NCI-H2029 treated with DMSO at 0.1 percent for 48 hours (cell line): ENCODE data around the gene DYRK2.

Experiments
- DNase-seq: peaks from one replicate; lab custom pipeline; 2025; lab: John Stamatoyannopoulos, UW

The DYRK2 gene

DNA sequence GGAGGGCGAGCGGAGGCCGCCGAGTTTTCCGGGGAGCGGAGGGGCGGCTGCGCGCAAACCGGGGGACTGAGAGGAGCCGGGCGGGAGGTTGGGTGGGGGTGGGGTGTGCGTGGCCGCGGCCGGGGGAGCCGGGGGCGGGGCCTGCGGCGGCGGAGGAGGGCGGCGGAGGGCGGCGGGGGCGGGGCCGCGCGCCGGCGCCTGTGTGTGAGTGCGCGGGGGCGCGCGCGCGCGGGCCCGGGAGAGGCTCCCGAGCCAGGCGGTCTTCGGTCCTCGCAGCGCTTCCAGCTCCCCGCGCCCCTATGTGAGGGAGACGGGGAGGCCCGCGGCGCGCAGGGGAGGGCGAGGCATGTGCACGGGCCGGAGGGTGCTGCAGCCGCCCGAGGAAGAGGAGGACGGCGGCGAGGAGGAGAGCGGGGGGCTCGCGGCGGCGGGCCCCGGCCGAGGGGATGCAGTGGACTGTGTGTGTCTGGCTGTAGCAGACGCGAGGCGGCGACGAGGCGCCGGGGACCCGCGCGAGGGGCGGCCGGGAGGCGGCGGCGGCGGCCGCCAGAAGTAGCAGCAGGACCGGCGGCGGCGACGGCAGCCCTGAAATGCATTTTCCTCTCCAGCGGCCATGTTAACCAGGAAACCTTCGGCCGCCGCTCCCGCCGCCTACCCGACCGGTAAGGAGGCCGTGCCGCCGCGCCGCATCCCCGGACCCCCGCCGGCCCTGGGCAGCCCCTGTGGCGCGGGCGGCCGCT, at the start of gene DYRK2:
TSS of gene DYRK2 (plus strand) at position 225 of the 740 bp plus-strand sequence. CDS start at position 614, 389 bp downstream.
- DNase-seq, result no peak

- no peak for DNase-seq
Measured at GRCh38 chr12:67599691-67600090, 48.9 kb upstream of the DYRK2 start.

DNA sequence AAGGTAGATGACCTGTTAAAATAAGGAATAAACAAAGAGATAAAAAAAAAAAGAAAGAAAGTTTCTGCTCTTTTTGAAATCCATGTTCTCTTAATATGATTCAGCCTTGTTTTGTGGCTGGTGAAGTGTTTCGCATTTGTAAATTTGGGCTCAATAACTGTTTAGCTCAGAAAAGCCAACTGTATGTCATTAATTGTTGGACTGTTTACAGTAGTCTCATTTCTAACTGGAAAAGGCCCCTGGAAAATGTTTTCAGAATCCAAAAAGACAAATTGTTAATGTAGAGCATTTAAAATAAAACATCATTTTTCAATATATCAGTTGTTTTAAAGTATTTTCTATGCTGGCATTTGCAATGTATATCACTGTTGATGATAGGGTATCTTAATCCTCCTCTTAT, 47.4 kb upstream of the DYRK2 start:
- DNase-seq, result no peak

DNA sequence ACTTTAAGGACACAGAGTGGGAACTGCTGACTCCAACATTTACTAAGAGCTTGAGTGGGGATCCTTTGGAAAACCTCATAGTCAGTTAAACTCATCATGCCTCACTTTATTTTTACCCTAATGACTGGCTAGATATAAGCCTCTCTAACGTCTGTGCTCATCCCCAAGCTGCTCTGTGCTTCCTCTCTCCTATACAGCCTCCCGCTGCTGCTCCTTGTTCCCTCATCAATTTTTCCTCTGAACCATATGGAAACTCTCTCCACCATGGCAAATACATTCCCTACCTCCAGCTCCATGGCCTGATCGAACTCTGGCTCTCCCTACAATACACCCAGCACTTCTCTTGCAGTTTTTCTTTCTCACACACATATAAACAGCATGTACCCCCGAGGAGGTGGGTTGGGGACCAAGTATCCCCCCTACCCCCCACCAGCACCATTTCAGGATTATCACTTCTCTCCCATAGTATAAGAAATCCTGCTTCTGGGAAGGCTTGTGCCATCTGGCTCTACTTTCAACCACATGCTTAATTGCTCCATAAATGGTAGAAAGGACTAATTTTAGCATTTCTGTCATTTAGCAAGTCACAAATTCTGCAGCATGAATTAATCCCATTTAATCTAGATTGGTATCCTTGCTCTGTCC, 39.2 kb upstream of the DYRK2 start:
- no peak for DNase-seq

DNA sequence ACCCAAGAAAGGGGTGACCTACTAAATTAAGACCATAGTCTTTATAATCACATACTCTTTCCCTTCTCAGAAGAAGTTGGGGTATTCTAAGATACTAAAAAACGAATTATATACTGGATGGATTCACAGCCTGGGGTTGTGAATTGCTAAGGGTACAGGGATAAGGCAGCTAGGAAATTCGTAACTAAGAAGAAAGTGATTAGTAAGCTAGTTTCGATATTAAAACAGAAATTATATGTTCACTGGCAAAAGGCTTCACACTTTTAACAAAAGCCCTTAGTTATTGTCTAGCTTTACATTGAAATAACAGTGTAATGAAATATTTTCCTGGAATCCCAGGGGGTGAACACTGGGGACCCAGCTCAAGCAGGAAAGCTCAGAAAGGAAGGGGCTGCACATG, 35.5 kb upstream of the DYRK2 start:
- no peak for DNase-seq

GRCh38 chr12:67617629-67618028, 30.9 kb upstream of the DYRK2 start:
- DNase-seq, result no peak

- DNase-seq, result no peak
Measured at GRCh38 chr12:67618303-67618702, 30.2 kb upstream of the DYRK2 start.

- DNase-seq, result no peak
Measured at GRCh38 chr12:67621112-67621511, 27.4 kb upstream of the DYRK2 start.

- no peak for DNase-seq
Measured at GRCh38 chr12:67621926-67622325, 26.6 kb upstream of the DYRK2 start.

DNA sequence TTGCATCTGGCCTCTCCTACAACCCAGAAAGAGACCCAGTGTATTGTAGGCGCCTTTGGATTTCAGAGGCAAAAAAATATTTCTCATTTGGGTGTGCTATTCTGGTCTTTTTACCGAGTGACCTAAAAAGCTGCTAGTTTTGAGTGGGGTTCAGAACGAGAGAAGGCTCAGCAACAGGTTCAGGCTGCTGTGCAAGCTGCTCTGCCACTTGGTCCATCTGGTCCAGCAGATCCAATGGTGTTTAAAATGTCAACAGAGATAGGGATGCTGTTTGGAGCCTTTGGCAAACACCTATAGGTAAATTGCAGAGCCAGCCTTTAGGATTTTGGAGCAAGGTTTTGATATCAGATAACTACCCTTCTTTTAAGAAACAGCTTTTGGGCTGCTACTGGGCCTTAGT, 25.3 kb upstream of the DYRK2 start:
- DNase-seq, result no peak

GRCh38 chr12:67624355-67624754, 24.2 kb upstream of the DYRK2 start:
- DNase-seq, result no peak

DNA sequence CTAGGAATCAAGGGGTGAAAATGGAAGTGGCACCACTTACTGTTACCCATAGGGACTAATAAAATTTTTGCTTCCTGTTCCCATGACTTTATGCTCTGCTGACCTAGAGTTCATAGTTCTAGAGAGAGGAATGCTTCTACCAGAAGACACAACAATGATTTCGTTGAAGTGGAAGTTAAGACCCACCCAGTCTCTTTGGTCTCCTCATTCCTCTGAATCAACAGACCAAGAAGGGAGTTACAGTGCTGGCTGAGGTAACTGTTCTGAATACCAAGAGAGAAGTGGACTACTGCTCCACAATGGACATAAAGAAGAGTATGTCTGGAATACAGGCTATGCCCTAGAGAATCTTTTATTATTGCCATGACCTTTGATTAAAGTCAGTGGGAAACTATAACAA, 23.5 kb upstream of the DYRK2 start:
- DNase-seq, result no peak

DNA sequence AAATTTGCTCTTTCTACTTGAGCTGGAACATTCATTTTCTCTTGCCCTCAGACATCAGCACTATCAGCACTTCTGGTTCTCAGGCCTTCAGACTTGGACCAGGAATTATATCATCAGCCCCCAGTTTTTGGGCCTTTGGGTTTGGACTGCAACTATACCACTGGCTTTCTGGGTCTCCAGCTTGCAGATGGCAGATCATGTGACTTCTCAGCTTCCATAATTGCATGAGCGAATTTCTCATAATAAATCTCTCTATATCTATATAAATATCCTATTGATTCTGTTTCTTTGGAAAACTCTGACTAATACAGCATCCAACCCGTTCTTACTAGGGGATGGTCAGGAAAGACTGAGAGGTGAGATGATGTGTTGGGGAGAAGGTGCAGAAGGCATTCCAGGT, 22.4 kb upstream of the DYRK2 start:
- no peak for DNase-seq

GRCh38 chr12:67630373-67631088, 18.0 kb upstream of the DYRK2 start:
- DNase-seq, result no peak

- no peak for DNase-seq
Measured at GRCh38 chr12:67632005-67632404, 16.5 kb upstream of the DYRK2 start.

DNA sequence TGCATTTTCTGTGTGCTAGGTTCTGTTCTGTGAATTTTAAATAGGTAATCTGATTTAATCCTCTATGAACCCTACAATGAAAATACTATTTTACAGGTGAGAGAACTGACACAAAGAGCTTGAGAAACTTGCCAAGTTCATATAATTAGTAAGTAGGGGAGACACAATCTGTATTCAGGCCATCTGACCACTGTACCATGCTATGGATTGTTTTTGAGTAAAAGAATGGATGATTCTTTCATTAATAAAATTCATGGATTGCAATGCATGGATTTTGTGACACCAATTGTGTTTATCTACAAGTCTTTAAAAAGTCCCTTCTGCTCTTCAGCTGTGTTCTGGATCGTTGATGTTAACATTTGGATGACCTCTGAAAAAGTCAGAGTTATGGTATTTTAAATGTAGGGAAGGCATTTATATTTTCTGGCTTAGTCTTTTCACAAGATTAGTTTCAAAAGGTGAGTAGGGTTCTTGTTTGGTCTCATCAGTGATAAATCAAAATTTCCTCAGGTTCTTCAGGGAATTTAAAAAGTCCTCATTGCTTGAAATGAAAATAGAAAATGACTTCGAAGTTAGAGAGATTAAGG, 15.4 kb upstream of the DYRK2 start:
- DNase-seq, result no peak

DNA sequence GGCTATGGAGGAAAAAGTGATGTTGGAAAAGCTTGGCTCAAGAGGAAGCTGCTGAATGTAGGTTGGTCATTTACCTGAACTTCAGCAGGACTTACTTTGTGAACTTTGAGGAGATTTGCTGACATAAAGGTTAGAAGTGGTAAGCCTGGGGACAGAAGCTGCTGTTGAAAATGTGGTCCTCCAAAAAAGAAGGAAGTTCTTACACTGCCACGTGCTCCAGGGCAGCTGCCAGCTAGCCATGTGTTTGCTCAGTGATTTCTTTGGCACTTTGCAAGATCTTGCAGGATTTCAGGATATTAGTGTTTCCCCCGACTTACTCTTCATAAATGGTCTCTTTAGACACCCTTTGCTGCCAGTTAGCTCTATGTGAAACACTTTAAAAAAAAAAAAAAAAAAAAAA, 14.8 kb upstream of the DYRK2 start:
- no peak for DNase-seq

DNA sequence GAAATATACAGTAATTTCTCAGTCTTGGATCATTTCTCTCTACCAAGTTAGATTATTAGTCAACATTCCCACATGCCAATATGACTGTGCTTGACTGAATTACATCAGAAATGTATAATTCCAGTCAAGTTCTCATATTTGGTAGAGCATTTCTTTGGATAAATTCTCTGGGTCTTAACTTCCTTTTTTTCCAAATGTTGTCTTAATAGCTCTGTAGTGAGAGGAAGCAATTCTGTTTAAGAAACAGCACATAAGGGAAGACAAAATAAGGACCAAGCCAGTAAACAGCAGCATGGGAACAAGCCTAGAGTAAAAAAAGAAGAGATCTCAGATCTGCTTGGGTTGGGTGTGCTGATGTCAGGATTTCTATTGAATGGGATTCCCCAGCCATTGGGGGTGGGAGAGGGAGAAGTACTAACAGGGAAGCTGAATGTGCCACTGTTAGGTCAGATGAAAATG, 14.2 kb upstream of the DYRK2 start:
- no peak for DNase-seq

DNA sequence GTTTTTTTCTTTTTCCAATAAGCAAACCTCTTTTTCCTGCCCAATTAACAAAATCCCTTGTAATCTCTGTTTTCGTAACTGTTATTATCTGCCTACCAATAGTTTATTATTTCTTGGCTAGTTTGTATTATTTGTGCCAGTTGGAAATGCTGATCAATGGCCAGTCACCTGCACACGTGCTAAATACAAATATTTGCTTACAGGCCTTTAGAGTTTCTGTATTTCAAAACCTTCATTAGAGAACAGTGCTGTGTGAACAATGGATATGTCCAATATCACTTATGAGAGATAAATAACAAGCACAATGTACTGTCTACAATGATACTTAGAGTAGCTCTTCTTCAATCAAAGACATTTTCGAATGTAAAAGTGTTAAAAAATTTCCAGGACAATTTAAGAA, 10.8 kb upstream of the DYRK2 start:
- no peak for DNase-seq

DNA sequence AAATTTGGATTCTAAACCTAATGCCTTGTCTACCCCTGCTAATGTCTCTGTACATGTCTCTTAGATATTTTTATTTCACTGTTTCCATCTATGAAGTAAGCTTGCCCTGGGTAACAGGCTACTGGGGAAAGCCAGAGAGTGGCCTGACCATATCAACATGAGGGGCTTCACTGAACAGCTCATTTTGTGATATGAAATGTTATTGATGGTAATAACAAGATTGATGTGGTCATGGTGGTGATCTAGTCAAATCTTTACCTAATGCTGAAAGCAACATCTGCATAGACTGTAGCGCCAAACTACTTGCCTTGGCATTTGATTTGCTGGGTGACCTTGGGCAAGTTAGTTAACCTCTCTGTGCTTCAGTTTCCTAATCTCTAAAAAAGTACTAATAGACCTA, 9.9 kb upstream of the DYRK2 start:
- DNase-seq, result no peak

DNA sequence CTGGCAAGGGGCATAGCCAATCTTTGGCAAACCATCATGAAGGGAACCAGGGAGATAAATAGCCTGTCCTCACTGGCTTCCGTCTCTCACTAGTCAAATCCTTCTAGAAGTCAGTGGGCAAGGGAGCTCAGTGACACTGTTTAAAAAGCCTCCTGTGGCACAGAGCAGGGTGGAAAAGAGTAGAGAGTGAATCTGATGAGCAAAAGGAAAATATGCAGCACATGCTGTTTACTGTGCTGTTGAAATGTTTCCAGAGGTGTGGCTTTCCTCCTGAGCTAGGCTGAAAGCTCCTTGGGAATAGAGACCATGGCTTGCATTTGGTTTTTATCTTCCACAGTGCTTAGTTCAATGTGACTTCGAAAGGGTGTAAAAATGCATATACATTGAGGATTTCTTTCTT, 7.7 kb upstream of the DYRK2 start:
- DNase-seq, result no peak

GRCh38 chr12:67645126-67645525, 3.4 kb upstream of the DYRK2 start:
- DNase-seq, result no peak

DNA sequence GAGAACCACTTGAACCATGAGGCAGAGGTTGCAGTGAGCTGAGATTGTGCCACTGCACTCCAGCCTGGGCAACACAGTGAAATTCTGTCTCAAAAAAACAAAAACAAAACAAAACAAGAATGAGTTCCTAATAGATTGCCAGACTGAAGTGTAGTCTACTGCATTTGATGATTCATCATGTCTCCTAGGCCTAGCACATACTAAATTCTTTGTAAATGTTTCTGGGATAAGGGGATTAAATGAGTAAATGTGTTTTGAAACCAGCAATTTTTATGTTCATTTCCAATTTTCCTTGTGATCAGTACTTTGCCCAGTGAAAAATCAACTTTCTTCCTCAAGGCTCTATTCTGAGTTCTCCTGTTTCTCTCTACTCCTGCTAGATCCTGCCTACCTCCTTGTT, 2.9 kb upstream of the DYRK2 start:
- DNase-seq, result no peak
